Adrenal gland (tissue), 12 donors: Measurements from ENCODE around the gene CSTPP1. TPM values are rescaled to one million over a fixed set of nuclear protein-coding genes. Genes with fewer than 3 reads are reported as not detected.

ENCODE experiments used
- DNase-seq, 7 donors: peaks; one replicate each; pipeline ENCODE4 v3.0.0-alpha.2; 2019 to 2020
- H3K27ac ChIP-seq, 5 donors: fragments of 200-600 bp; sonication (generic) in 4 of 5; 1 replicate in 3 of 5; 2 replicates in 2 of 5; pipeline versions ENCODE4 v1.5.1 to v1.8.0; 2016 to 2020; ENCODE audit warnings: mild to moderate bottlenecking in 1 of 5
- H3K27me3 ChIP-seq: fragments of 200-600 bp; 2 replicates; pipeline ENCODE4 v1.8.0; 2021
- H3K36me3 ChIP-seq, 2 donors: fragments of 200-600 bp; replicated peaks in 1 of 2; 1 replicate in 1 of 2; 2 replicates in 1 of 2; pipeline versions ENCODE4 v1.5.1 to v1.8.0; 2018 to 2022
- H3K4me1 ChIP-seq, 2 donors: fragments of 200-600 bp; replicated peaks in 1 of 2; 1 replicate in 1 of 2; 2 replicates in 1 of 2; pipeline versions ENCODE4 v1.5.1 to v1.8.0; 2018 to 2021
- H3K4me3 ChIP-seq, 4 donors: fragments of 200-600 bp; sonication (generic) in 3 of 4; one replicate each; pipeline ENCODE4 v1.5.1; 2016 to 2018
- H3K9me3 ChIP-seq, 3 donors: fragments of 200-600 bp; sonication (generic) in 1 of 3; replicated peaks in 1 of 3; 1 replicate in 2 of 3; 2 replicates in 1 of 3; pipeline versions ENCODE4 v1.5.1 to v1.8.0; 2016 to 2021
- POLR2A ChIP-seq, 2 donors: fragments of 450-650 bp; IDR thresholded peaks; one replicate each; pipeline ENCODE4 v1.6.1; 2017; ENCODE audit warnings: antibody characterized with exemption in 2 of 2, mild to moderate bottlenecking in 2 of 2, moderate library complexity in 1 of 2
- WGBS, 4 donors: extraction: QIAGEN DNeasy Blood & Tissue Kit in 2 of 4; methylation state at CpG; one replicate each; pipeline versions ENCODE4 v1.1.5 to v1.1.7; 2013 to 2017; 5-methylcytosine and 5-hydroxymethylcytosine counted together
- intact Hi-C, 2 donors: fragments of 100-400 bp; cut with DNase I; formaldehyde crosslinking; loops; one replicate each; pipeline versions ENCODE4 v1.14.1 to v1.15.0; 2022 to 2023
- polyA plus RNA-seq, 3 donors: library from polyadenylated mRNA; stranded (reverse); fragments of 200-250 nt in 2 of 3; fragments of 350-450 nt in 1 of 3; fragmentation: Illumina TruSeq in 1 of 3; extraction: RNeasy Lipid Tissue Mini Kit (QIAGEN cat#74804) in 1 of 3; gene quantifications; one replicate each; pipeline ENCODE4 v1.2.3, GENCODE V29; 2013 to 2014
- total RNA-seq, 9 donors: library from RNA; depleted of rRNA in 4 of 9; stranded (reverse); fragments of >200 nt in 4 of 9; fragments of 120-200 nt in 1 of 9; fragmentation: NEBNext Ultra II Directional in 1 of 9; extraction: Animal tissue kit (Norgen Biotek cat#: 25700) in 1 of 9; gene quantifications; one replicate each; pipeline versions ENCODE4 v1.1.0 to v1.2.4, GENCODE V29; 2013 to 2023
- TF ChIP-seq, protein P1 (sequence below), 6 experiments: fragments of 450-650 bp in 4 of 6; fragments of 200-600 bp in 2 of 6; sonication (generic) in 1 of 6; IDR thresholded peaks; 1 replicate in 5 of 6; 2 replicates in 1 of 6; pipeline versions ENCODE4 v1.5.1 to v1.8.0; 2016 to 2021; ENCODE audit warnings: antibody characterized with exemption in 6 of 6, mild to moderate bottlenecking in 2 of 6, moderate library complexity in 1 of 6
- donor health status: healthy with polysubstance abuse.
- donor health status: Bipolar disorder and iron deficiency.
- donor health status: DM: yes; HTN: yes; CAD: no.
- donor health status: DM: no; HTN: no; CAD: no.
- donor health status: DM: no; HTN: no; CAD: no.
- donor health status: DM: yes; HTN: yes; CAD: no.

CSTPP1 gene
- total and polyA plus RNA-seq, 12 donors, result 17.6 to 63.0 (median 24.4) TPM

DNA sequence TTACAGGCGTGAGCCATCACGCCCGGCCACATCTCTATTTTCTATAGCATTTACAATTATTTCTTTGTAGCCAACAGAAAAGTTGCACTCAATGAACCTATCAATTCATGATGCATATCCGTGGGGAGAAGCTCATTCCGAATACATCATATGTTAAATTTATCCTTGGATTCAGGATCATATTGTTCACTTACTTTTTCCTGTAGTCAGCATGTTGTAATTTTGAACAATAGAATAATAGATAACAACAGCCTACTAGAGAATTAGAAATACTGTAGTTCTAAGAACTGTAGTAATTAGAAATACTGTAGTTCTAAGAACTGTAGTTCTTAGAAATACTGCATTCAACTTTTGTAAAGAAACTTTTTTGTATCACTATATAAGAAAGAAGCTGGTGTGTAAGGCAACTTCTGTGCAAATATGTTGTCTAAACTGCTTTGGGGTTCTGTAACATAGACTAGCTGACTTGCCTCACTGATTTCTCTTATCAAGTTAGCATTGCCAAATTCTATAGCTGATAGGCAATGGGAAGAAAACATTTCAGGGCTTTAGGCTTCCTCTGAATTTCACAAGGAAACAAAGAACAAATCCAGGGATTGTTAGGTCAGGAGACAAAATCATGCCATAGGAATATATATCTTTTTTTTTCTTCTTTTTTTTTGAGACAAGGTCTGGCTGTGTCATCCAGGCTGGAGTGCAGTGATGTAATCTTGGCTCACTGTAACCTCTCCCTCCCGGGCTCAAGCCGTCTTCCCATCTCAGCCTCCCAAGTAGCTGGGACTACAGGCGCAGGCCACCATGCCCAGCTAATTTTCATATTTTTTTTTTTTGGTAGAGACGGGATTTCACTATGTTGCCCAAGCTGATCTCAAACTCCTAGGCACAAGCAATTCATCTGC is 91.9 kb downstream of the CSTPP1 start:
- DNase-seq, result peak in 3 of 7 donors; percentile 13 to 17 (median 14)
- no peaks in the 10 kb centered on the region for H3K4me1 ChIP-seq
- no peak for TF ChIP-seq POLR2A (IDR thresholded peaks at IDR 0.05)
- TF ChIP-seq, protein P1, sequence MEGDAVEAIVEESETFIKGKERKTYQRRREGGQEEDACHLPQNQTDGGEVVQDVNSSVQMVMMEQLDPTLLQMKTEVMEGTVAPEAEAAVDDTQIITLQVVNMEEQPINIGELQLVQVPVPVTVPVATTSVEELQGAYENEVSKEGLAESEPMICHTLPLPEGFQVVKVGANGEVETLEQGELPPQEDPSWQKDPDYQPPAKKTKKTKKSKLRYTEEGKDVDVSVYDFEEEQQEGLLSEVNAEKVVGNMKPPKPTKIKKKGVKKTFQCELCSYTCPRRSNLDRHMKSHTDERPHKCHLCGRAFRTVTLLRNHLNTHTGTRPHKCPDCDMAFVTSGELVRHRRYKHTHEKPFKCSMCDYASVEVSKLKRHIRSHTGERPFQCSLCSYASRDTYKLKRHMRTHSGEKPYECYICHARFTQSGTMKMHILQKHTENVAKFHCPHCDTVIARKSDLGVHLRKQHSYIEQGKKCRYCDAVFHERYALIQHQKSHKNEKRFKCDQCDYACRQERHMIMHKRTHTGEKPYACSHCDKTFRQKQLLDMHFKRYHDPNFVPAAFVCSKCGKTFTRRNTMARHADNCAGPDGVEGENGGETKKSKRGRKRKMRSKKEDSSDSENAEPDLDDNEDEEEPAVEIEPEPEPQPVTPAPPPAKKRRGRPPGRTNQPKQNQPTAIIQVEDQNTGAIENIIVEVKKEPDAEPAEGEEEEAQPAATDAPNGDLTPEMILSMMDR (IDR thresholded peaks at IDR 0.05), result no peak
- H3K27ac ChIP-seq, result no peak overlapping the region
- WGBS, 4 donors, result 75 to 81% (median 77%) methylated on average over 9 of the region's 9 CpGs
- intact Hi-C loops, result no loop called here
- H3K9me3 ChIP-seq, result no peaks in the 10 kb centered on the region
- no peaks in the 10 kb centered on the region for H3K27me3 ChIP-seq
- H3K36me3 ChIP-seq, result no peaks in the 10 kb centered on the region
- H3K4me3 ChIP-seq, result no peak overlapping the region

- Histone ChIP-seq H3K36me3 (no peaks in the 10 kb centered on the region), H3K4me3 (no peak overlapping the region), H3K4me1 (no peaks in the 10 kb centered on the region), H3K27ac (no peak overlapping the region), H3K27me3 (no peaks in the 10 kb centered on the region), H3K9me3 (no peaks in the 10 kb centered on the region)
- WGBS, 4 donors, result 85 to 95% (median 94%) methylated on average over 2 of the region's 2 CpGs
- intact Hi-C loops, result no loop called here
- TF ChIP-seq, protein P1 (IDR thresholded peaks at IDR 0.05), result no peak
- TF ChIP-seq POLR2A (IDR thresholded peaks at IDR 0.05), result no peak
- DNase-seq, result no peak
Observed at GRCh38 chr11:47033439-47033838, 96.9 kb downstream of the CSTPP1 start.

GRCh38 chr11:47034091-47034490 is 97.5 kb downstream of the CSTPP1 start:
- DNase-seq, result no peak
- intact Hi-C loops, result no loop called here
- Histone ChIP-seq H3K27me3 (no peaks in the 10 kb centered on the region), H3K4me1 (no peaks in the 10 kb centered on the region), H3K27ac (no peak overlapping the region), H3K4me3 (no peak overlapping the region), H3K36me3 (no peaks in the 10 kb centered on the region), H3K9me3 (no peaks in the 10 kb centered on the region)
- TF ChIP-seq, protein P1 (IDR thresholded peaks at IDR 0.05), result no peak
- no peak for TF ChIP-seq POLR2A (IDR thresholded peaks at IDR 0.05)

DNA sequence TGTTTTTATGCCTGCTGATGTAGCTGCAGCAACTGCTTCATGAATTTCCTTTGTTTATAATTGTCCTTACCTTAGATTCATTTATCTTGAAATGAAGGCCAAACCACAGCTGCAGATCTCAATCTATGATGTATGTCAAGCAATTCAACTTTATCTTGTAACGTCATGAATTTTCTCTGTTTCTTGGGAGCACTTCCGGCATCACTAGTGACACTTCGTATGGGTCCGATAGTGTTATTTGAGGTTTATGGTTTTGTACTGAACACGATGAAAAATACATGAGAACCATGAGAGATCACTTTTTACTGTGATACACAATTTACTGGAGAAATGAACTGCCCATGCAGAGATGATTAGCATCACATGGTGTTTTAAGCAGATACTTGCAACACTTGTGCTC is 98.5 kb downstream of the CSTPP1 start:
- Histone ChIP-seq H3K36me3 (no peaks in the 10 kb centered on the region), H3K4me3 (no peak overlapping the region), H3K27me3 (no peaks in the 10 kb centered on the region), H3K27ac (no peak overlapping the region), H3K9me3 (no peaks in the 10 kb centered on the region), H3K4me1 (no peaks in the 10 kb centered on the region)
- TF ChIP-seq, protein P1 (IDR thresholded peaks at IDR 0.05), result no peak
- TF ChIP-seq POLR2A (IDR thresholded peaks at IDR 0.05), result no peak
- no peak for DNase-seq
- intact Hi-C loops, result no loop called here
- WGBS, 4 donors, result 84 to 90% (median 88%) methylated on average over 5 of the region's 5 CpGs
